Osteoblast (primary cell): ENCODE data around the gene DNER. TPM values are rescaled to one million over a fixed set of nuclear protein-coding genes. Genes with fewer than 3 reads are reported as not detected.
"Not testable (repeated sequence)": the region's sequence is repeated elsewhere in the genome, so short reads cannot be mapped to it uniquely, and the experiment has no call there.

Experiments used
- DNase-seq: peaks from one replicate; pipeline ENCODE4 v3.0.0; 2011; ENCODE audit warnings: low spot score, mixed read lengths; ENCODE audit not compliant: insufficient read length; ENCODE audit errors: missing footprints
- H2AFZ ChIP-seq: 2 replicates; pipeline ENCODE4 v1.6.0; 2011; ENCODE audit warnings: mild to moderate bottlenecking, low read length
- H3K27ac ChIP-seq: 2 replicates; pipeline ENCODE4 v1.5.1; 2011; ENCODE audit warnings: mild to moderate bottlenecking, low read depth, low read length, moderate library complexity
- H3K27me3 ChIP-seq: 2 replicates; pipeline ENCODE4 v1.6.0; 2012; ENCODE audit warnings: mild to moderate bottlenecking, control low read depth, inconsistent platforms, low read length, moderate library complexity; ENCODE audit not compliant: insufficient read depth
- H3K36me3 ChIP-seq: 2 replicates; pipeline ENCODE4 v1.5.1; 2011; ENCODE audit warnings: mild to moderate bottlenecking, low read length, control low read depth, moderate library complexity; ENCODE audit not compliant: insufficient read depth
- H3K4me1 ChIP-seq: 2 replicates; pipeline ENCODE4 v1.5.1; 2011; ENCODE audit warnings: mild to moderate bottlenecking, low read length, control low read depth, moderate library complexity; ENCODE audit not compliant: insufficient read depth
- H3K4me2 ChIP-seq: 2 replicates; pipeline ENCODE4 v1.6.0; 2011; ENCODE audit warnings: mild to moderate bottlenecking, low read length; ENCODE audit not compliant: insufficient read depth
- H3K4me3 ChIP-seq: fragments of 200-600 bp; sonication (generic); 3 replicates; pipeline ENCODE4 v1.5.1; 2012; ENCODE audit warnings: mild to moderate bottlenecking, low read length, inconsistent platforms; ENCODE audit not compliant: insufficient read depth
- H3K79me2 ChIP-seq: 2 replicates; pipeline ENCODE4 v1.6.0; 2012; ENCODE audit warnings: mild to moderate bottlenecking, low read length, control low read depth, inconsistent platforms; ENCODE audit not compliant: insufficient read depth
- H3K9me3 ChIP-seq: 2 replicates; pipeline ENCODE4 v1.5.1; 2011; ENCODE audit warnings: low read depth, low read length, control low read depth
- H4K20me1 ChIP-seq: 2 replicates; pipeline ENCODE4 v1.6.0; 2012; ENCODE audit warnings: mild to moderate bottlenecking, low read length, control low read depth; ENCODE audit not compliant: insufficient read depth
- CTCF ChIP-seq: IDR thresholded peaks from 2 replicates; pipeline ENCODE4 v1.5.1; 2011; ENCODE audit warnings: mild to moderate bottlenecking, low read depth, low read length, moderate library complexity; ENCODE audit errors: extremely low read depth
- total RNA-seq: library from RNA; depleted of rRNA; stranded (reverse); fragments of >200 nt; gene quantifications from 2 replicates; pipeline ENCODE4 v1.2.3, GENCODE V29; 2012

The DNER gene
- total RNA-seq, 1 donor = 0.36 TPM

DNA sequence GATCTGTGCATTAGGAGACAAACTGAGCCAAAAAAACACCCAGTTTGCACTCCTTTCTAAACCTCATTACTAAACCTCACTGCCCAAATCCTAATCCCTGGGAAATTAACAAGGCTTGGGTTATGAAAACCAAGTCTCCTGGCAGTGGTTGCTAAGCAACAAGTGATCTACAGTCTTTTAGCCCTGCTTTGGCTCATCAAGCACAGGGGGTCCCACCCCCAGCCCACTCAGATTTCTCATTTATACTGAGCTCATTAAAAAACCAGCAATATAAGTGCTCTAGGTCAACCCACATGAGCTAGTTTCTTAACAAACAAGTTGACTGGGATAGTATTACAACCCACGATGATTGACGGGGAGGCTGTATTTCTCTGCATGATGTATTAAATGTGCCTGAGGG, 18.4 kb downstream of the DNER start:
- no peak for DNase-seq
- no peak for TF ChIP-seq CTCF
- H3K4me3 ChIP-seq = no peak overlapping the region
- H4K20me1 ChIP-seq = no peaks in the 10 kb centered on the region
- H3K79me2 ChIP-seq = no peaks in the 10 kb centered on the region
- no peaks in the 10 kb centered on the region for H3K9me3 ChIP-seq
- no peak overlapping the region for H3K27ac ChIP-seq
- H3K36me3 ChIP-seq = no peaks in the 10 kb centered on the region
- no peak overlapping the region for H3K4me2 ChIP-seq
- no peaks in the 10 kb centered on the region for H3K27me3 ChIP-seq
- no peaks in the 10 kb centered on the region for H3K4me1 ChIP-seq
- H2AFZ ChIP-seq = no peak overlapping the region

- not testable (repeated sequence) for DNase-seq, H2AFZ ChIP-seq, H3K79me2 ChIP-seq, H3K36me3 ChIP-seq, H3K27ac ChIP-seq, H3K27me3 ChIP-seq, H4K20me1 ChIP-seq, H3K9me3 ChIP-seq, H3K4me3 ChIP-seq, H3K4me1 ChIP-seq, H3K4me2 ChIP-seq
These were observed 20.5 kb downstream of the DNER start for GRCh38 chr2:229693845-229694244.

- Histone ChIP-seq H4K20me1 (no peaks in the 10 kb centered on the region), H3K9me3 (no peaks in the 10 kb centered on the region), H3K4me3 (no peak overlapping the region), H3K4me1 (no peaks in the 10 kb centered on the region), H3K27ac (no peak overlapping the region), H3K79me2 (no peaks in the 10 kb centered on the region), H3K27me3 (no peaks in the 10 kb centered on the region), H3K36me3 (no peaks in the 10 kb centered on the region), H2AFZ (no peak overlapping the region), H3K4me2 (no peak overlapping the region)
- DNase-seq = no peak
- no peak for TF ChIP-seq CTCF
These were observed 22.7 kb downstream of the DNER start for GRCh38 chr2:229691631-229692030.

- no peaks in the 10 kb centered on the region for H3K79me2 ChIP-seq
- no peak for DNase-seq
- no peaks in the 10 kb centered on the region for H3K9me3 ChIP-seq
- no peaks in the 10 kb centered on the region for H4K20me1 ChIP-seq
- H3K4me1 ChIP-seq = no peaks in the 10 kb centered on the region
- no peak overlapping the region for H3K4me3 ChIP-seq
- no peak for TF ChIP-seq CTCF
- H2AFZ ChIP-seq = no peak overlapping the region
- H3K27ac ChIP-seq = no peak overlapping the region
- H3K36me3 ChIP-seq = no peaks in the 10 kb centered on the region
- no peak overlapping the region for H3K4me2 ChIP-seq
- H3K27me3 ChIP-seq = no peaks in the 10 kb centered on the region
These were observed 25.0 kb downstream of the DNER start for GRCh38 chr2:229689307-229689839.
